SK-N-MC (cell line): Measurements from ENCODE around the gene UBL5.

ENCODE experiments used
- EZH2 ChIP-seq: fragments of 200-600 bp; sonication (generic); IDR thresholded peaks from one replicate; pipeline ENCODE4 v1.6.1; 2017; ENCODE audit warnings: antibody characterized with exemption
- FOXP2 ChIP-seq: optimal IDR thresholded peaks from 2 replicates; pipeline ENCODE3; 2011; ENCODE audit warnings: mild to moderate bottlenecking, moderate library complexity; ENCODE audit not compliant: insufficient read depth; ENCODE audit errors: extremely low read length, control extremely low read depth
- POLR2AphosphoS5 ChIP-seq: IDR thresholded peaks from 2 replicates; pipeline ENCODE4 v1.6.1; 2012; ENCODE audit warnings: mild to moderate bottlenecking, low read depth, low read length, borderline replicate concordance

DNA sequence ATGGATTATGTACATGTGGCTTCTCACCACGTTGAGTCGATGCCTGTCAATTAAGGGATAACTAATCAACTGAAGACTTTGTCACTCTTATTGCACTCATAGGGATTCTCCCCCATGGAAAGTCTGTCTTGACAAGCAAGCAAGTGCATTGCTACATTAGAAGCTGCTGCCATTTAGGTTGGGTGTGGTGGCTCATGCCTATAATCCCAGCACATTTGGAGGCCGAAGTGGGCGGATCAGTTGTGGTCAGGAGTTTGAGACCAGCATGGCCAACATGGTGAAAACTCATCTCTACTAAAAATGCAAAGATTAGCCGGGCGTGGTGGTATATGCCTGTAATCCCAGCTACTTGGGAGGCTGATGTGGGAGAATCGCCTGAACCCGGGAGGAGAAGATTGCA, 40.9 kb upstream of the UBL5 start:
- no peak for TF ChIP-seq POLR2AphosphoS5
- TF ChIP-seq EZH2 = no peak
- no peak for TF ChIP-seq FOXP2
